Measurements from ENCODE around the gene RGL3. TPM values are rescaled to one million over a fixed set of nuclear protein-coding genes. Genes with fewer than 3 reads are reported as not detected.
A peak's percentile ranks its signal among the peaks of the same experiment; 100 is the strongest.

Gene RGL3
- total RNA-seq, 1 donor from 2014 or later = 63.2 TPM

GRCh38 chr19:11420429-11421370 lies 1.6 kb upstream of the RGL3 start:
- TF ChIP-seq CTCF (IDR thresholded peaks at IDR 0.05) = no peak
- intact Hi-C loops (cut with DNase I) = no loop called here
- H3K36me3 ChIP-seq = no peaks in the 10 kb centered on the region
- H3K4me3 ChIP-seq = peak overlapping the region; percentile 42 to 65
- H3K4me1 ChIP-seq = peaks cover 14 to 35% of the 10 kb centered on the region in 2 donors
- DNase-seq (ENCODE audit: low spot score in 2 of 2) = peak in 1 of 2 donors; percentile 81
- H3K27me3 ChIP-seq = no peaks in the 10 kb centered on the region
- H3K27ac ChIP-seq = peak overlapping the region; percentile 66 to 79
- no peaks in the 10 kb centered on the region for H3K9me3 ChIP-seq

GRCh38 chr19:11418094-11418548 lies 993 bp downstream of the RGL3 start:
- H3K9me3 ChIP-seq = no peaks in the 10 kb centered on the region
- no peaks in the 10 kb centered on the region for H3K27me3 ChIP-seq
- peak overlapping the region in 1 of 2 donors; percentile 71 for H3K27ac ChIP-seq

GRCh38 chr19:11416346-11417052 lies 2.6 kb downstream of the RGL3 start:
- no peak for TF ChIP-seq CTCF (IDR thresholded peaks at IDR 0.05)
- intact Hi-C loops (cut with DNase I) = no loop called here
- Histone ChIP-seq H3K36me3 (no peaks in the 10 kb centered on the region), H3K4me3 (no peak overlapping the region), H3K9me3 (no peaks in the 10 kb centered on the region), H3K27ac (no peak overlapping the region), H3K4me1 (peaks cover 13 to 28% of the 10 kb centered on the region in 2 donors), H3K27me3 (no peaks in the 10 kb centered on the region)
- DNase-seq (ENCODE audit: low spot score in 2 of 2) = no peak

More at GRCh38 chr19:11418094-11418548, 993 bp downstream of the RGL3 start:
- Histone ChIP-seq H3K4me1 (peaks cover 14 to 35% of the 10 kb centered on the region in 2 donors), H3K36me3 (no peaks in the 10 kb centered on the region), H3K4me3 (peak overlapping the region; percentile 62 to 85)
- no peak for DNase-seq (ENCODE audit: low spot score in 2 of 2)
- TF ChIP-seq CTCF (IDR thresholded peaks at IDR 0.05) = no peak
- intact Hi-C loops (cut with DNase I) = loop anchor here (2.0 kb wide), 1 partner anchor 37 kb away; no protein-coding TSS in a partner anchor

- Histone ChIP-seq H3K4me3 (no peak overlapping the region), H3K9me3 (no peaks in the 10 kb centered on the region), H3K27me3 (no peaks in the 10 kb centered on the region), H3K27ac (no peak overlapping the region), H3K4me1 (peaks cover 0 to 10% of the 10 kb centered on the region in 2 donors), H3K36me3 (no peaks in the 10 kb centered on the region)
- intact Hi-C loops (cut with DNase I) = no loop called here
- DNase-seq (ENCODE audit: low spot score in 2 of 2) = no peak
- TF ChIP-seq CTCF (IDR thresholded peaks at IDR 0.05) = no peak
These were observed 4.6 kb downstream of the RGL3 start for GRCh38 chr19:11414544-11414943.

GRCh38 chr19:11410682-11411081 lies 8.4 kb downstream of the RGL3 start:
- no peaks in the 10 kb centered on the region for H3K27me3 ChIP-seq
- intact Hi-C loops (cut with DNase I) = no loop called here

More at GRCh38 chr19:11410682-11411081, 8.4 kb downstream of the RGL3 start:
- DNase-seq (ENCODE audit: low spot score in 2 of 2) = no peak
- no peak overlapping the region for H3K4me3 ChIP-seq
- TF ChIP-seq CTCF (IDR thresholded peaks at IDR 0.05) = no peak
- no peaks in the 10 kb centered on the region for H3K9me3 ChIP-seq
- H3K27ac ChIP-seq = no peak overlapping the region
- no peaks in the 10 kb centered on the region for H3K36me3 ChIP-seq
- no peaks in the 10 kb centered on the region for H3K4me1 ChIP-seq

All from ascending aorta (tissue), 2 donors.